Measurements from ENCODE around the gene GSE1.
A peak's percentile ranks its signal among the peaks of the same experiment; 100 is the strongest.

DNA sequence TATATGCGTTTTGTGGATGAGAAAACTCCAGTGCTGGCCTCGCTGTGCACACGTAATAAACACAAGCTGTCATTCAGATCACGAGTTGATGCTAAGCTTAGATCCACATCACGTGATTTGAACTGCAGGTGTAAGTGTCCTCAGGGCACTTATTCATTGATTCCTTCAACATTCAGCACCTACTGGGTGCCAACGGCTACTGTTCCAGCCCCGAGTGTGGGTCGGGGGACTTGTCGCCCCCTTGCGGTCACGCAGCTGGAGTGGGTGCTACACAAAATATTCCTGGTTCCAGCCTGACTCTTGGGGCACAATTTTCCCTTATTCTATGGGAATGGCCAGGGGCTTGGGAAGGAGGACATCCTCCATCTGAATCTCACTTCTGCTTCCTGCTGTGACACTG is 105.6 kb downstream of the GSE1 start:
- TF ChIP-seq, protein P1, sequence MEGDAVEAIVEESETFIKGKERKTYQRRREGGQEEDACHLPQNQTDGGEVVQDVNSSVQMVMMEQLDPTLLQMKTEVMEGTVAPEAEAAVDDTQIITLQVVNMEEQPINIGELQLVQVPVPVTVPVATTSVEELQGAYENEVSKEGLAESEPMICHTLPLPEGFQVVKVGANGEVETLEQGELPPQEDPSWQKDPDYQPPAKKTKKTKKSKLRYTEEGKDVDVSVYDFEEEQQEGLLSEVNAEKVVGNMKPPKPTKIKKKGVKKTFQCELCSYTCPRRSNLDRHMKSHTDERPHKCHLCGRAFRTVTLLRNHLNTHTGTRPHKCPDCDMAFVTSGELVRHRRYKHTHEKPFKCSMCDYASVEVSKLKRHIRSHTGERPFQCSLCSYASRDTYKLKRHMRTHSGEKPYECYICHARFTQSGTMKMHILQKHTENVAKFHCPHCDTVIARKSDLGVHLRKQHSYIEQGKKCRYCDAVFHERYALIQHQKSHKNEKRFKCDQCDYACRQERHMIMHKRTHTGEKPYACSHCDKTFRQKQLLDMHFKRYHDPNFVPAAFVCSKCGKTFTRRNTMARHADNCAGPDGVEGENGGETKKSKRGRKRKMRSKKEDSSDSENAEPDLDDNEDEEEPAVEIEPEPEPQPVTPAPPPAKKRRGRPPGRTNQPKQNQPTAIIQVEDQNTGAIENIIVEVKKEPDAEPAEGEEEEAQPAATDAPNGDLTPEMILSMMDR (optimal IDR thresholded peaks at IDR 0.05 in 1 of 3, IDR thresholded peaks at IDR 0.05 in 1 of 3, conservative IDR thresholded peaks at IDR 0.05 in 1 of 3; ENCODE audit: extremely low read depth in 1 of 3, insufficient read depth in 2 of 3, low read length in 3 of 3) = peak; percentile 30 to 55 (median 35)
- no peak for TF ChIP-seq EZH2 (IDR thresholded peaks at IDR 0.05; ENCODE audit: low read length)

Measured in keratinocyte (primary cell).